Activated CD8-positive, alpha-beta memory T cell treated with anti-CD3 and anti-CD28 coated beads for 1 hour (primary cell): ENCODE data around the gene NR3C1.

Source experiments
- DNase-seq, 2 donors: peaks; one replicate each; pipeline ENCODE4 v3.0.0-alpha.2; 2020; ENCODE audit warnings: low read depth in 1 of 2; ENCODE audit errors: extremely low read depth in 1 of 2

NR3C1 gene

GRCh38 chr5:143399616-143400540 lies 3.6 kb downstream of the NR3C1 start:
- DNase-seq = no peak

GRCh38 chr5:143398451-143399237 lies 4.8 kb downstream of the NR3C1 start:
- no peak for DNase-seq

GRCh38 chr5:143398053-143398355 lies 5.5 kb downstream of the NR3C1 start:
- no peak for DNase-seq

DNA sequence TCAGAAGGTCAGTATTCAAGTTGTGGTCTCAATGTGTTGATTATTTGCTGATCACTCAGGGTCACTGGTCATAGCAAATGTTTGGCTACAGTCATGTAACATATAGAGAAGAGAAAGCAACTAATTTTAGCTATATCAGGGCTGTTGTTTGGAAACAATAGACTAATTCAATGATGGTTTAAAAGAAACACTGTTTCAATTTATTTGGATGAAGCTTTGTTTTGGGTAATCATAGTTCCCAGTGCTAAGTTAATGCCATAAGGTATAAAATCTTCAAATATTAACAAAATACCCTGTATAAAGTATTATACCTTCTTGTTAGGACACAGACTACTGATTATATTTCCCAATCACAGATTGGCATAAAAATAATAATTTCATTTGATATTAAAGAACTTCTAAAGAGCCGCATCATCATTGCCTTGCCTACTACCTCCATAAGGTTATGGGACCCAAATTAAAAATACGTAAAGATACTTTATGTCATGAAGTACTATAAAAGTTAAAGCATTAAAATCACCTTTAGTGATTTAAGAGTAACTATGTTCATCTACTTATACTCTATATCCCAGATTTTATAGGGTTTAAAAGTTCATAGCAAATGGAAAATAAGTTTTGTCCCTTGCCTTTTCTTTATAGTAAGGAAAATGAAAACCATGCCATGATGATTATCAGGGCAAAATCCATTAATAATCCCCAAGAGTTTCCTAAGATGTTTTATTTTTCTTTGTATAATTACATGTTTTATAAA lies 6.0 kb downstream of the NR3C1 start:
- DNase-seq = no peak

GRCh38 chr5:143396353-143396940 lies 7.0 kb downstream of the NR3C1 start:
- DNase-seq = no peak

- no peak for DNase-seq
Measured at GRCh38 chr5:143395638-143396352, 7.7 kb downstream of the NR3C1 start.

DNA sequence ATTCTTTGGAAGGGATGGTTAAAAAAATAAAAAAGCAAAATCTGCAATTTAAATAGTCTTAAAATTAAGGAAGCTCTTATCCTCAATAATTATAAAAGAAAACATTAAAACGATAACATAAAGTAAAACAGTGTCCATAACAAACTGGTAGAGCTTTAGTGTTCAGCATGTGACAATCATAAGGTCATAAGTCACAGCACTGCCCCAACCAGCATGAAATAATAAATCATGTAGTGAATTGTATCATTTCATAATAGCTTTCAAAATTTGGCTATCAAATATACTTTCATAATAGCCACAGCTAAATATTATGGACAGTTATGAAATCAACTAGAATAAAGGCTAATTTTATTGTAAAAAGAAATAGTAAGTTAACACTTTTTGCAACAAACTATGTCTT lies 10.0 kb downstream of the NR3C1 start:
- DNase-seq = no peak

- DNase-seq = no peak
Measured at GRCh38 chr5:143390941-143391340, 12.5 kb downstream of the NR3C1 start.

DNA sequence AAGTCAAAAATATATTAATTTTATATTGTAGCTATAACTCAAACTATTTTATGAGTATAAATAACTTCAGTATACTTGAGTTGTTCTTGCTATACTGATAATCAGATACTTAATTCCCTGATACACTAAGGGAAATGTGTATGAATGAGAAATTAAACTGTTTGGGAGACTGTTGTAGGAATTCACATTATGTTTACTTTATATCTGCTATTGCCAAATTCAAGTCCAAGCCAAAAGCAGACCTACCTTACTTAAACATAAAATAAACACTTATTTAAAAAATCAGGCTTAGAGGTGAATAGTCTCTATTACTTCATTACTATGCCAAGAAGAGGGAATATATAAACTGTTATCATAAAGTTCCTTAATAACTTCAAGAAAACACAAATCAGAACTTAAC lies 13.2 kb downstream of the NR3C1 start:
- DNase-seq = no peak

GRCh38 chr5:143386725-143387124 lies 16.8 kb downstream of the NR3C1 start:
- DNase-seq = no peak

- no peak for DNase-seq
Measured at GRCh38 chr5:143384865-143385657, 18.4 kb downstream of the NR3C1 start.

DNA sequence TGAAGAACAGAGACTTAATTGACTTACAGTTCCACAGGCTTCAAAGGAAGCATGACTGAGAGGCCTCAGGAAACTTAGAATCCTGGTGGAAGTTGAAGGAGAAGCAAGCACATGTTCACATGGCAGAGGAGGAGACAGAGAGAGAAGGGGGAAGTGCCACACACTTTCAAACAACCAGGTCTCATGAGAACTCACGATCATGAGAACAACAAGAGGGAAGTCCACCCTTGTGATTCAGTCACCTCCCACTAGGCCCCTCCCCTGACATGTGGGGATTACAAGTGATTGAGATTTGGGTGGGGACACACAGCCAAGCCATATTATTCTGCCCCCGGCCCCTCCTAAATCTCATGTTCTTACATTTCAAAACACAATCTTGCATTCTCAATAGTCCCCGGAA lies 19.5 kb downstream of the NR3C1 start:
- no peak for DNase-seq

DNA sequence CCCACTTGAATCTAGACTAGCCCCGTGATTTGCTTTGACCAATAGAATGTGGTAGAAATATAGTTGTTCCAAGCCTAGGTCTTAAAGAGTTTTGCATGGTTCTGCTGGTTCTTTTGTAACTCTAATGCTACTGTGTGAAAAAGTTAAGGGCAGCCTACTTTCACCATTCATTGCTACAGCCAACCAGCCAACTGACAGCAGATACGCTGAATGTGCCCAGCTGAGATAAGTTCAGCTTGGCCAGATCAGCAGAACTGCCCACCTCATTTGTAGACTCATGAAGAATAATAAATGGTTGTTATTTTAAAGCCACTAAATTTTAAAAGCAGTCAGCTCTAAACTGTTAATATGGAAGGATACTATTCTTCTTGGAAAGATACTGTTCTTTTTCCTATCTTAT lies 23.9 kb downstream of the NR3C1 start:
- no peak for DNase-seq

- DNase-seq = no peak
Measured at GRCh38 chr5:143376911-143377813, 26.3 kb downstream of the NR3C1 start.

DNA sequence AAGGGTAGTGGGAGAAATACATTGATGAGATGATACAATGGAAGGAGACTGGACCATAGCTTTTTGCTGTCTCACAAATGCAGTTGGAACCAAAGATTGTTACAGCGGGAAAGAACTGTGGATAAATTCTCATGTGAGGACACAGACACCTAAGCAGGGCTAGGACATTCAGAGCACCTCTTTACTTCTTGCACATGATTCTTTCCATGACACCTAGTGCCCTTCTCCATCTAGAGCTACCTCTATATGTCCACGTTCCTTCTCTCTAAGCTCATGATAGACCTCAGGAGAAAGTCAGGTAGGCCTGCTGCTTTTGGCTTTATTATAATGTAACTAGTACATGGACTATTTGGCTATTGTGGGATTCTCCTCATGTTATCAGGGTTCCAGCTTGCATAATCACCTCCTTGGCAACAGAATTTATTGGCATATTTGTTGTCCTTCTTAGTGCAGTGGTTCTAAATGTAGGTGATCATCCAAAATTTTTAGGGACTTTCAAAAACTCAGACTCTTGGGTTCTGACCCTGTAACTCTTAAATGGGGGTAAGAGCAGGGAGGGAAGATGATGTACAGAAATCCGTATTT lies 27.2 kb downstream of the NR3C1 start:
- DNase-seq = no peak

- no peak for DNase-seq
Measured at GRCh38 chr5:143374496-143375217, 28.8 kb downstream of the NR3C1 start.

DNA sequence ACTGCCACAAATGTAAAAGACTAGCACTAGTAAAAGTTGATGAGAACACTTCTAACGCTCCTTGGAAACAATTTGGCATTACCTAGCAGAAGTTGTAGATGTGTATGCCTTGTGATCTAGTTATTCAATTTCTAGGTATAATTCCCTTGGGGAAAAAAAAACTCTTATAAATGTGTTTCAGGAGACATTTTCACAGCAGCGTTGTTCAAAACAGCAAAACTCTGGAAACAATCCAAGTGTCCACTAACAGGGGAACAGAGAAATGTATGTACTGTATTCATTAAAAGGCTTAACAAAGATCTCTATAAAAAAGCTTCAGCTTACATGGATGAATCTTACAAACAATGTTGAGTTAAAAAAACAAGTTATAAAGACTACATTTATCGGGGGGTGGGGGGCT lies 30.4 kb downstream of the NR3C1 start:
- no peak for DNase-seq
